Measurements from ENCODE around the gene CSTF1.

GRCh38 chr20:56389807-56390206, 2.6 kb upstream of the CSTF1 start:
- TF ChIP-seq CEBPB (IDR thresholded peaks at IDR 0.05) (no peak), YY1 (IDR thresholded peaks at IDR 0.05; ENCODE audit: low read depth) (no peak), CREB1 (IDR thresholded peaks at IDR 0.05; ENCODE audit: low read depth) (no peak), TCF12 (IDR thresholded peaks at IDR 0.05; ENCODE audit: low read depth) (no peak), TAF1 (IDR thresholded peaks at IDR 0.05; ENCODE audit: low read depth) (no peak), FOXM1 (IDR thresholded peaks at IDR 0.05; ENCODE audit: borderline replicate concordance, low read depth) (no peak), RAD21 (IDR thresholded peaks at IDR 0.05; ENCODE audit: low read depth) (no peak), EP300 (IDR thresholded peaks at IDR 0.05; ENCODE audit: borderline replicate concordance) (no peak), NFIC (IDR thresholded peaks at IDR 0.05) (no peak), USF1 (IDR thresholded peaks at IDR 0.05) (no peak), TEAD4 (IDR thresholded peaks at IDR 0.05) (no peak)
- TF ChIP-seq, protein P1, sequence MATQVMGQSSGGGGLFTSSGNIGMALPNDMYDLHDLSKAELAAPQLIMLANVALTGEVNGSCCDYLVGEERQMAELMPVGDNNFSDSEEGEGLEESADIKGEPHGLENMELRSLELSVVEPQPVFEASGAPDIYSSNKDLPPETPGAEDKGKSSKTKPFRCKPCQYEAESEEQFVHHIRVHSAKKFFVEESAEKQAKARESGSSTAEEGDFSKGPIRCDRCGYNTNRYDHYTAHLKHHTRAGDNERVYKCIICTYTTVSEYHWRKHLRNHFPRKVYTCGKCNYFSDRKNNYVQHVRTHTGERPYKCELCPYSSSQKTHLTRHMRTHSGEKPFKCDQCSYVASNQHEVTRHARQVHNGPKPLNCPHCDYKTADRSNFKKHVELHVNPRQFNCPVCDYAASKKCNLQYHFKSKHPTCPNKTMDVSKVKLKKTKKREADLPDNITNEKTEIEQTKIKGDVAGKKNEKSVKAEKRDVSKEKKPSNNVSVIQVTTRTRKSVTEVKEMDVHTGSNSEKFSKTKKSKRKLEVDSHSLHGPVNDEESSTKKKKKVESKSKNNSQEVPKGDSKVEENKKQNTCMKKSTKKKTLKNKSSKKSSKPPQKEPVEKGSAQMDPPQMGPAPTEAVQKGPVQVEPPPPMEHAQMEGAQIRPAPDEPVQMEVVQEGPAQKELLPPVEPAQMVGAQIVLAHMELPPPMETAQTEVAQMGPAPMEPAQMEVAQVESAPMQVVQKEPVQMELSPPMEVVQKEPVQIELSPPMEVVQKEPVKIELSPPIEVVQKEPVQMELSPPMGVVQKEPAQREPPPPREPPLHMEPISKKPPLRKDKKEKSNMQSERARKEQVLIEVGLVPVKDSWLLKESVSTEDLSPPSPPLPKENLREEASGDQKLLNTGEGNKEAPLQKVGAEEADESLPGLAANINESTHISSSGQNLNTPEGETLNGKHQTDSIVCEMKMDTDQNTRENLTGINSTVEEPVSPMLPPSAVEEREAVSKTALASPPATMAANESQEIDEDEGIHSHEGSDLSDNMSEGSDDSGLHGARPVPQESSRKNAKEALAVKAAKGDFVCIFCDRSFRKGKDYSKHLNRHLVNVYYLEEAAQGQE (IDR thresholded peaks at IDR 0.05; ENCODE audit: low read depth) = no peak
- TF ChIP-seq, protein P2, sequence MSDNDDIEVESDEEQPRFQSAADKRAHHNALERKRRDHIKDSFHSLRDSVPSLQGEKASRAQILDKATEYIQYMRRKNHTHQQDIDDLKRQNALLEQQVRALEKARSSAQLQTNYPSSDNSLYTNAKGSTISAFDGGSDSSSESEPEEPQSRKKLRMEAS (IDR thresholded peaks at IDR 0.05) = no peak
